A673 (cell line): Measurements from ENCODE around the gene ANK3. TPM values are rescaled to one million over a fixed set of nuclear protein-coding genes. Genes with fewer than 3 reads are reported as not detected.

Source experiments
- BruUV-seq: library from RNA; stranded (reverse); fragments of 400-500 nt; replicated peaks from 2 replicates; lab custom pipeline; 2021; lab: Mats Ljungman, UMichigan
- CTCF ChIA-PET: fragments of 300-600 bp; sonication (Branson Sonifier 250); formaldehyde crosslinking; loops from one replicate; lab custom pipeline; 2022; ENCODE audit warnings: antibody characterized with exemption; lab: Charles Lee
- POLR2A ChIA-PET: fragments of 300-600 bp; sonication (Branson Sonifier 250); formaldehyde crosslinking; loops from one replicate; lab custom pipeline; 2022; ENCODE audit warnings: antibody characterized with exemption; ENCODE audit not compliant: low non-redundant PET; lab: Charles Lee
- DNase-seq: peaks from one replicate; pipeline ENCODE4 v3.0.0-alpha.2; 2015; ENCODE audit warnings: low spot score
- H3K27ac ChIP-seq: fragments of 200-600 bp; sonication (generic); 2 replicates; pipeline ENCODE4 v1.5.1; 2016; ENCODE audit warnings: mixed run types, low read depth, mild to moderate bottlenecking, mixed read lengths, antibody characterized with exemption, low read length; ENCODE audit not compliant: poor library complexity, severe bottlenecking
- H3K27me3 ChIP-seq: fragments of 200-600 bp; sonication (generic); replicated peaks from 2 replicates; pipeline ENCODE4 v1.6.1; 2017; ENCODE audit warnings: mixed run types, low read depth, mild to moderate bottlenecking, mixed read lengths, antibody characterized with exemption, low read length; ENCODE audit not compliant: insufficient read depth, poor library complexity
- H3K36me3 ChIP-seq: fragments of 200-600 bp; sonication (generic); 2 replicates; pipeline ENCODE4 v1.6.1; 2016; ENCODE audit warnings: mixed run types, mild to moderate bottlenecking, mixed read lengths, antibody characterized with exemption, low read length; ENCODE audit not compliant: insufficient read depth, poor library complexity, severe bottlenecking
- H3K4me1 ChIP-seq: fragments of 200-600 bp; sonication (generic); 2 replicates; pipeline ENCODE4 v1.6.1; 2017; ENCODE audit warnings: mixed run types, mild to moderate bottlenecking, mixed read lengths, antibody characterized with exemption, low read length; ENCODE audit not compliant: insufficient read depth, poor library complexity, severe bottlenecking
- H3K4me3 ChIP-seq: fragments of 200-600 bp; sonication (generic); 2 replicates; pipeline ENCODE4 v1.5.1; 2016; ENCODE audit warnings: low read depth, mixed run types, mild to moderate bottlenecking, mixed read lengths, low read length; ENCODE audit not compliant: poor library complexity, severe bottlenecking
- H3K9me3 ChIP-seq: fragments of 200-600 bp; sonication (generic); 2 replicates; pipeline ENCODE4 v1.6.1; 2016; ENCODE audit warnings: mixed run types, low read depth, mild to moderate bottlenecking, mixed read lengths, antibody characterized with exemption, low read length; ENCODE audit not compliant: poor library complexity, severe bottlenecking
- CTCF ChIP-seq: fragments of 300-800, 200-600 bp; sonication (generic); conservative IDR thresholded peaks from 2 replicates; pipeline ENCODE4 v1.5.1; 2017; ENCODE audit warnings: low read depth, mild to moderate bottlenecking, antibody characterized with exemption, low read length, moderate library complexity, mixed read lengths
- EZH2 ChIP-seq: fragments of 200-600 bp; sonication (generic); IDR thresholded peaks from 2 replicates; pipeline ENCODE4 v1.6.1; 2017; ENCODE audit warnings: borderline replicate concordance, low read depth, mild to moderate bottlenecking, mixed read lengths, antibody characterized with exemption, low read length; ENCODE audit not compliant: poor library complexity, severe bottlenecking
- intact Hi-C: fragments of 100-400 bp; cut with micrococcal nuclease; formaldehyde crosslinking; loops from one replicate; pipeline ENCODE4 v1.10.0; 2022; ENCODE audit not compliant: unreplicated experiment
- total RNA-seq: library from RNA; stranded (reverse); gene quantifications from 2 replicates; pipeline ENCODE4 v1.2.3, GENCODE V29; 2021

Gene ANK3
- total RNA-seq, 1 experiment from 2014 or later = 13.5 TPM

- POLR2A ChIA-PET = no interaction called here
Observed at GRCh38 chr10:60028081-60028480, 361.6 kb downstream of the ANK3 start.

GRCh38 chr10:60025279-60025678 lies 364.4 kb downstream of the ANK3 start:
- H3K9me3 ChIP-seq = no peaks in the 10 kb centered on the region
- intact Hi-C loops = no loop called here
- ChIA-PET POLR2A (no interaction called here), CTCF (no interaction called here)
- peaks cover 72% of the 10 kb centered on the region for H3K27me3 ChIP-seq
- TF ChIP-seq EZH2 (no peak), CTCF (no peak)
- H3K36me3 ChIP-seq = no peaks in the 10 kb centered on the region
- peaks cover 9% of the 10 kb centered on the region for H3K4me1 ChIP-seq
- BruUV-seq = no TSS peak
- H3K27ac ChIP-seq = no peak overlapping the region
- H3K4me3 ChIP-seq = no peak overlapping the region
- no peak for DNase-seq

More at GRCh38 chr10:60028081-60028480, 361.6 kb downstream of the ANK3 start:
- H3K36me3 ChIP-seq = no peaks in the 10 kb centered on the region
- peaks cover 71% of the 10 kb centered on the region for H3K27me3 ChIP-seq
- TF ChIP-seq CTCF = no peak
- H3K4me1 ChIP-seq = peaks cover 20% of the 10 kb centered on the region
- no peak for DNase-seq
- H3K27ac ChIP-seq = no peak overlapping the region
- no peaks in the 10 kb centered on the region for H3K9me3 ChIP-seq
- CTCF ChIA-PET = no interaction called here
- no peak overlapping the region for H3K4me3 ChIP-seq
- no TSS peak for BruUV-seq
- intact Hi-C loops = no loop called here

GRCh38 chr10:60024506-60024905 lies 365.2 kb downstream of the ANK3 start:
- H3K4me1 ChIP-seq = peaks cover 6% of the 10 kb centered on the region
- intact Hi-C loops = no loop called here
- H3K4me3 ChIP-seq = no peak overlapping the region
- DNase-seq = no peak
- H3K27me3 ChIP-seq = peaks cover 76% of the 10 kb centered on the region
- no peak overlapping the region for H3K27ac ChIP-seq
- no TSS peak for BruUV-seq
- TF ChIP-seq EZH2 = no peak
- no peak for TF ChIP-seq CTCF
- no peaks in the 10 kb centered on the region for H3K9me3 ChIP-seq
- POLR2A ChIA-PET = no interaction called here
- CTCF ChIA-PET = no interaction called here
- H3K36me3 ChIP-seq = no peaks in the 10 kb centered on the region
